IMR-90 (cell line): ENCODE results near the gene PLCB3. TPM values are rescaled to one million over a fixed set of nuclear protein-coding genes. Genes with fewer than 3 reads are reported as not detected.

Experiments
- ATAC-seq: fragments of 200-7000 bp; cut with Tn5 transposase; 2 replicates; pipeline ENCODE4 v1.9.1; 2020; ENCODE audit warnings: low read depth, mild to moderate bottlenecking, moderate library complexity
- BruUV-seq: library from RNA; stranded (reverse); fragments of 400-500 nt; replicated peaks from 2 replicates; lab custom pipeline; 2021; lab: Mats Ljungman, UMichigan
- CTCF ChIA-PET: fragments of 300-600 bp; formaldehyde crosslinking; extraction: SDS; loops from one replicate; lab custom pipeline; 2021; ENCODE audit warnings: antibody characterized with exemption; lab: Yijun Ruan, JAX
- POLR2A ChIA-PET: fragments of 300-600 bp; sonication (Branson Sonifier 250); formaldehyde crosslinking; loops from one replicate; lab custom pipeline; 2022; ENCODE audit warnings: antibody characterized with exemption; ENCODE audit not compliant: unreplicated experiment; lab: Charles Lee
- DNase-seq: peaks from one replicate; pipeline ENCODE4 v3.0.0; 2013
- H2AFZ ChIP-seq: replicated peaks from 2 replicates; pipeline ENCODE3; 2013; ENCODE audit warnings: low read length, mild to moderate bottlenecking; ENCODE audit not compliant: poor library complexity
- H2AK5ac ChIP-seq: 2 replicates; pipeline ENCODE4 v1.6.1; 2013; ENCODE audit warnings: low read depth, low read length, inconsistent platforms
- H2AK9ac ChIP-seq: replicated peaks from 2 replicates; pipeline ENCODE3; 2013; ENCODE audit warnings: mild to moderate bottlenecking, low read depth, low read length, moderate library complexity; ENCODE audit not compliant: poor library complexity
- H2BK120ac ChIP-seq: 2 replicates; pipeline ENCODE4 v1.6.1; 2013; ENCODE audit warnings: low read depth, low read length, inconsistent platforms
- H2BK15ac ChIP-seq: 3 replicates; pipeline ENCODE4 v1.6.1; 2013; ENCODE audit warnings: low read depth, low read length, inconsistent platforms
- H2BK20ac ChIP-seq: 2 replicates; pipeline ENCODE4 v1.6.1; 2013; ENCODE audit warnings: low read depth, mild to moderate bottlenecking, inconsistent platforms, low read length, moderate library complexity
- H2BK5ac ChIP-seq: 2 replicates; pipeline ENCODE4 v1.6.1; 2013; ENCODE audit warnings: mild to moderate bottlenecking, low read depth, low read length, inconsistent platforms; ENCODE audit not compliant: poor library complexity, severe bottlenecking
- H3K14ac ChIP-seq: replicated peaks from 2 replicates; pipeline ENCODE4 v1.6.1; 2013; ENCODE audit warnings: low read depth, low read length, inconsistent platforms
- H3K18ac ChIP-seq: 2 replicates; pipeline ENCODE4 v1.6.1; 2013; ENCODE audit warnings: low read depth, low read length, control low read depth
- H3K23ac ChIP-seq: 2 replicates; pipeline ENCODE4 v1.6.1; 2013; ENCODE audit warnings: low read depth, low read length, inconsistent platforms
- H3K27ac ChIP-seq: 2 replicates; pipeline ENCODE4 v1.5.1; 2013; ENCODE audit warnings: mild to moderate bottlenecking, control low read depth, low read length; ENCODE audit not compliant: insufficient read depth
- H3K27me3 ChIP-seq: 2 replicates; pipeline ENCODE4 v1.6.1; 2013; ENCODE audit warnings: low read length; ENCODE audit not compliant: control insufficient read depth, insufficient read depth
- H3K36me3 ChIP-seq: 2 replicates; pipeline ENCODE4 v1.6.1; 2013; ENCODE audit warnings: low read length, mixed read lengths; ENCODE audit not compliant: control insufficient read depth, insufficient read depth
- H3K4ac ChIP-seq: 2 replicates; pipeline ENCODE4 v1.6.1; 2013; ENCODE audit warnings: low read depth, low read length, inconsistent platforms
- H3K4me1 ChIP-seq: 2 replicates; pipeline ENCODE4 v1.6.1; 2013; ENCODE audit warnings: low read length, mixed read lengths; ENCODE audit not compliant: control insufficient read depth, insufficient read depth
- H3K4me2 ChIP-seq: 2 replicates; pipeline ENCODE4 v1.6.1; 2013; ENCODE audit warnings: low read depth, mild to moderate bottlenecking, control low read depth, low read length, moderate library complexity
- H3K4me3 ChIP-seq: 2 replicates; pipeline ENCODE4 v1.5.1; 2013; ENCODE audit warnings: low read depth, mild to moderate bottlenecking, control low read depth, low read length, moderate library complexity; ENCODE audit not compliant: insufficient read depth
- H3K56ac ChIP-seq: 2 replicates; pipeline ENCODE4 v1.6.1; 2013; ENCODE audit warnings: low read length, inconsistent platforms; ENCODE audit not compliant: insufficient read depth; ENCODE audit errors: extremely low read depth
- H3K79me1 ChIP-seq, 2 experiments: 2 replicates each; pipeline ENCODE4 v1.6.1; 2013; ENCODE audit warnings: low read length in 2 of 2, inconsistent platforms in 1 of 2, low read depth in 1 of 2
- H3K9ac ChIP-seq: 2 replicates; pipeline ENCODE4 v1.6.1; 2013; ENCODE audit warnings: low read depth, low read length, control low read depth
- H3K9me1 ChIP-seq: 2 replicates; pipeline ENCODE4 v1.6.1; 2013; ENCODE audit warnings: low read length, inconsistent platforms; ENCODE audit not compliant: insufficient read depth
- H3K9me3 ChIP-seq: 2 replicates; pipeline ENCODE4 v1.6.1; 2013; ENCODE audit warnings: low read length; ENCODE audit not compliant: control insufficient read depth, insufficient read depth
- H4K20me1 ChIP-seq: 2 replicates; pipeline ENCODE4 v1.6.1; 2013; ENCODE audit warnings: low read length, inconsistent platforms; ENCODE audit not compliant: insufficient read depth
- H4K5ac ChIP-seq: 2 replicates; pipeline ENCODE4 v1.6.1; 2013; ENCODE audit warnings: mild to moderate bottlenecking, low read depth, low read length, control low read depth
- H4K8ac ChIP-seq, 2 experiments: 2 replicates each; pipeline ENCODE4 v1.6.1; 2013; ENCODE audit warnings: low read depth in 2 of 2, low read length in 2 of 2, control low read depth in 1 of 2, inconsistent platforms in 1 of 2
- H4K91ac ChIP-seq: 2 replicates; pipeline ENCODE4 v1.6.1; 2013; ENCODE audit warnings: low read depth, low read length, inconsistent platforms; ENCODE audit not compliant: insufficient read depth
- BHLHE40 ChIP-seq: fragments of 150-350 bp; IDR thresholded peaks from 2 replicates; pipeline ENCODE4 v1.6.1; 2016; ENCODE audit warnings: mild to moderate bottlenecking, low read depth, low read length
- CEBPB ChIP-seq: IDR thresholded peaks from 2 replicates; pipeline ENCODE4 v1.6.1; 2012; ENCODE audit warnings: low read depth, low read length, improper control_type of control experiment
- CTCF ChIP-seq: conservative IDR thresholded peaks from 2 replicates; pipeline ENCODE4 v1.5.1; 2012; ENCODE audit warnings: mild to moderate bottlenecking, low read depth, low read length, improper control_type of control experiment
- FOS ChIP-seq: fragments of 150-350 bp; IDR thresholded peaks from 2 replicates; pipeline ENCODE4 v1.6.1; 2016; ENCODE audit warnings: low read depth, low read length
- MXI1 ChIP-seq: IDR thresholded peaks from 2 replicates; pipeline ENCODE4 v1.6.1; 2012; ENCODE audit warnings: low read depth, mild to moderate bottlenecking, low read length, moderate library complexity, borderline replicate concordance
- NFE2L2 ChIP-seq: fragments of 150-350 bp; IDR thresholded peaks from 2 replicates; pipeline ENCODE4 v1.6.1; 2016; ENCODE audit warnings: low read depth, mild to moderate bottlenecking, low read length
- POLR2A ChIP-seq: IDR thresholded peaks from 2 replicates; pipeline ENCODE4 v1.6.1; 2012; ENCODE audit warnings: mild to moderate bottlenecking, low read depth, low read length
- RAD21 ChIP-seq: IDR thresholded peaks from 2 replicates; pipeline ENCODE4 v1.6.1; 2012; ENCODE audit warnings: low read length, improper control_type of control experiment
- RCOR1 ChIP-seq: IDR thresholded peaks from 2 replicates; pipeline ENCODE4 v1.6.1; 2012; ENCODE audit warnings: mild to moderate bottlenecking, low read length, improper control_type of control experiment; ENCODE audit not compliant: insufficient replicate concordance
- RFX5 ChIP-seq: IDR thresholded peaks from 2 replicates; pipeline ENCODE4 v1.8.0; 2012; ENCODE audit warnings: low read depth, mild to moderate bottlenecking, low read length, moderate library complexity
- WGBS, 2 experiments: methylation state at CpG; one replicate each; pipeline versions ENCODE4 v1.1.5 to v1.1.7; 2013; ENCODE audit warnings: missing lambda C conversion rate in 2 of 2; ENCODE audit not compliant: insufficient read length in 1 of 2; ENCODE audit errors: extremely low coverage in 2 of 2; 5-methylcytosine and 5-hydroxymethylcytosine counted together
- dilution Hi-C: fragments of 300-500 bp; cut with HindIII; formaldehyde crosslinking; loops from one replicate; pipeline ENCODE4 v1.14.3; 2018; ENCODE audit warnings: low sequenced_read_pairs; ENCODE audit not compliant: unreplicated experiment
- in situ Hi-C: fragments of 300-500 bp; cut with MboI; formaldehyde crosslinking; loops from 3 replicates; pipeline ENCODE4 v1.14.3; 2019; ENCODE audit warnings: low sequenced_read_pairs, inconsistent platforms, mixed read lengths
- intact Hi-C: fragments of 100-400 bp; cut with micrococcal nuclease; formaldehyde crosslinking; loops from 2 replicates; pipeline ENCODE4 v1.10.0; 2022
- polyA plus RNA-seq, 3 experiments: library from polyadenylated mRNA; depleted of rRNA; stranded (reverse); fragments of >200 nt; gene quantifications; 2 replicates each; pipeline ENCODE4 v1.2.3, GENCODE V29; 2012; ENCODE audit warnings: low replicate concordance in 1 of 3
- total RNA-seq: library from RNA; depleted of rRNA; stranded (reverse); fragments of >200 nt; gene quantifications from 2 replicates; pipeline ENCODE4 v1.2.3, GENCODE V29; 2012

The PLCB3 gene
- total and polyA plus RNA-seq, 2 of the 4 experiments (the other 2 are of a cell fraction), result 23.9 to 24.9 TPM

GRCh38 chr11:64225608-64226506 lies 25.5 kb upstream of the PLCB3 start, which contains the start of the genes NUDT22 and TRPT1:
Gene NUDT22, plus strand, starts transcription at chr11:64226274. Its CDS starts 379 bp downstream, at chr11:64226653.
Gene TRPT1, minus strand, starts transcription at chr11:64226186. Its CDS starts 326 bp downstream, at chr11:64225860.
- peak within 1 kb of the TSS; percentile 95 for H3K14ac ChIP-seq
- H3K4me2 ChIP-seq, result peak within 1 kb of the TSS; percentile 95
- peak within 1 kb of the TSS; percentile 94 for H4K91ac ChIP-seq
- no peaks in the 10 kb centered on the region; the same call in 1 of the 2 replicates for H4K20me1 ChIP-seq
- intact Hi-C loops (no loop called here), dilution Hi-C loops (no loop called here), in situ Hi-C loops (no loop called here)
- ChIA-PET POLR2A (interaction anchor here (0.5 kb wide), 1 partner anchor 75 kb away, joined by 3 read pairs; no protein-coding TSS in a partner anchor), CTCF (interaction anchor here (0.6 to 0.9 kb wide), 2 partner anchors 36 to 75 kb away, joined by 3 read pairs; no protein-coding TSS in a partner anchor)
- H3K9me1 ChIP-seq, result peaks cover 19% of the 10 kb centered on the region
- peak within 1 kb of the TSS; percentile 100 for H2AK9ac ChIP-seq
- peak within 1 kb of the TSS; percentile 95 for H3K4me3 ChIP-seq
- H3K79me1 ChIP-seq, result peaks cover 22 to 62% of the 10 kb centered on the region in 2 experiments; a peak in 3 of 4 replicates
- H3K9ac ChIP-seq, result peak within 1 kb of the TSS; percentile 93
- peak within 1 kb of the TSS; percentile 95 for H4K5ac ChIP-seq
- H3K4me1 ChIP-seq, result peaks cover 20% of the 10 kb centered on the region
- H3K18ac ChIP-seq, result peak within 1 kb of the TSS; percentile 82
- DNase-seq (peak; percentile 66), ATAC-seq (peak; percentile 84)
- peak within 1 kb of the TSS; percentile 26; the same call in 1 of the 3 replicates for H2BK15ac ChIP-seq
- H3K56ac ChIP-seq, result peak within 1 kb of the TSS; percentile 83
- H2BK120ac ChIP-seq, result peak within 1 kb of the TSS; percentile 25
- H3K23ac ChIP-seq, result peak within 1 kb of the TSS; percentile 92
- H3K27ac ChIP-seq, result peak within 1 kb of the TSS; percentile 85
- H3K4ac ChIP-seq, result peak within 1 kb of the TSS; percentile 95
- 0% methylated on average over 30 of the region's 54 CpGs; no CpG with 5 or more reads in 1 of the 2 experiments for WGBS, 2 experiments
- BruUV-seq, result no TSS peak
- no peaks in the 10 kb centered on the region for H3K27me3 ChIP-seq
- H2BK20ac ChIP-seq, result no peak within 1 kb of the TSS
- H2AFZ ChIP-seq, result peak within 1 kb of the TSS; percentile 99
- H2AK5ac ChIP-seq, result peak within 1 kb of the TSS; percentile 94
- TF ChIP-seq POLR2A (peak; percentile 49), FOS (no peak), CTCF (peak; percentile 12; the same call in 1 of the 2 replicates), RAD21 (no peak), RFX5 (no peak), BHLHE40 (0 out of 2 replicates have a peak, but pooled peaks have one; percentile 21), NFE2L2 (no peak), RCOR1 (no peak), MXI1 (peak; percentile 70; the same call in 1 of the 2 replicates), CEBPB (no peak)
- H4K8ac ChIP-seq, result peak within 1 kb of the TSS; percentile 86 to 99
- peak within 1 kb of the TSS; percentile 90 for H2BK5ac ChIP-seq
- H3K36me3 ChIP-seq, result peaks cover 5% of the 10 kb centered on the region
- no peaks in the 10 kb centered on the region for H3K9me3 ChIP-seq
